Endothelial cell of umbilical vein (primary cell): ENCODE measurements around the gene RYR1. TPM values are rescaled to one million over a fixed set of nuclear protein-coding genes. Genes with fewer than 3 reads are reported as not detected.

Experiments used
- BruUV-seq: library from RNA; stranded (reverse); fragments of 400-500 nt; replicated peaks from 2 replicates; lab custom pipeline; 2021; lab: Mats Ljungman, UMichigan
- CTCF ChIA-PET: fragments of 300-600, 350-600 bp; sonication (Branson Sonifier 250); formaldehyde crosslinking; loops from one replicate; lab custom pipeline; 2021; ENCODE audit warnings: antibody characterized with exemption, inconsistent platforms; lab: Charles Lee
- POLR2A ChIA-PET: fragments of 300-600, 350-600 bp; sonication (Branson Sonifier 250); formaldehyde crosslinking; loops from one replicate; lab custom pipeline; 2021; ENCODE audit warnings: antibody characterized with exemption, inconsistent platforms; lab: Charles Lee
- DNase-seq: peaks from one replicate; pipeline ENCODE4 v3.0.0-alpha.2; 2011; ENCODE audit warnings: low read depth, low spot score
- FAIRE-seq: peaks from 2 replicates; lab custom pipeline; 2011; peaks lifted over from hg19 to GRCh38; lab: Jason Lieb, UNC
- H2AFZ ChIP-seq: 2 replicates; pipeline ENCODE4 v1.6.0; 2012; ENCODE audit warnings: low read depth, low read length, control low read depth, inconsistent platforms
- H3K27ac ChIP-seq: 2 replicates; pipeline ENCODE4 v1.5.1; 2011; ENCODE audit warnings: low read depth, mild to moderate bottlenecking, control low read depth, low read length, moderate library complexity; ENCODE audit not compliant: insufficient read depth
- H3K27me3 ChIP-seq, 2 experiments: 2 replicates each; pipeline versions ENCODE4 v1.6.0 to v1.6.1; 2011; ENCODE audit warnings: low read length in 2 of 2, mixed read lengths in 1 of 2; ENCODE audit not compliant: control insufficient read depth in 2 of 2, insufficient read depth in 2 of 2
- H3K36me3 ChIP-seq, 2 experiments: 2 replicates in 1 of 2; 3 replicates in 1 of 2; pipeline ENCODE4 v1.5.1; 2011; ENCODE audit warnings: low read length in 2 of 2, mild to moderate bottlenecking in 1 of 2, moderate library complexity in 1 of 2; ENCODE audit not compliant: control insufficient read depth in 2 of 2, insufficient read depth in 2 of 2; ENCODE audit errors: extremely low read depth in 1 of 2
- H3K4me1 ChIP-seq: 3 replicates; pipeline ENCODE4 v1.5.1; 2011; ENCODE audit warnings: mild to moderate bottlenecking, low read length; ENCODE audit not compliant: control insufficient read depth, insufficient read depth; ENCODE audit errors: extremely low read depth
- H3K4me2 ChIP-seq: 2 replicates; pipeline ENCODE4 v1.6.1; 2011; ENCODE audit warnings: low read length, control low read depth, mixed read lengths; ENCODE audit not compliant: insufficient read depth
- H3K4me3 ChIP-seq, 3 experiments: fragments of 200-600 bp in 1 of 3; sonication (generic), shearing (Covaris generic) in 1 of 3; replicated peaks in 1 of 3; 2 replicates each; pipeline ENCODE4 v1.5.1; 2011 to 2016; ENCODE audit warnings: control low read depth in 3 of 3, low read length in 3 of 3, mild to moderate bottlenecking in 2 of 3, inconsistent platforms in 1 of 3, low read depth in 1 of 3, moderate library complexity in 1 of 3; ENCODE audit not compliant: insufficient read depth in 1 of 3
- H3K79me2 ChIP-seq: 2 replicates; pipeline ENCODE4 v1.6.0; 2012; ENCODE audit warnings: low read length, inconsistent platforms; ENCODE audit not compliant: control insufficient read depth, insufficient read depth
- H3K9ac ChIP-seq: replicated peaks from 2 replicates; pipeline ENCODE3; 2011; ENCODE audit warnings: low read length, control low read depth; ENCODE audit not compliant: insufficient read depth; ENCODE audit errors: extremely low read depth
- H3K9me1 ChIP-seq: replicated peaks from 3 replicates; pipeline ENCODE4 v1.6.0; 2011; ENCODE audit warnings: mild to moderate bottlenecking, low read length; ENCODE audit not compliant: control insufficient read depth, insufficient read depth; ENCODE audit errors: extremely low read depth
- H3K9me3 ChIP-seq: replicated peaks from 2 replicates; pipeline ENCODE4 v1.5.1; 2012; ENCODE audit warnings: low read length, inconsistent platforms; ENCODE audit not compliant: control insufficient read depth, insufficient read depth
- H4K20me1 ChIP-seq: replicated peaks from 2 replicates; pipeline ENCODE3; 2011; ENCODE audit warnings: mild to moderate bottlenecking, low read length; ENCODE audit not compliant: control insufficient read depth, insufficient read depth; ENCODE audit errors: extremely low read depth
- EZH2 ChIP-seq: IDR thresholded peaks from 2 replicates; pipeline ENCODE4 v1.6.1; 2012; ENCODE audit warnings: borderline replicate concordance, low read depth, mild to moderate bottlenecking, moderate library complexity, low read length, inconsistent platforms; ENCODE audit not compliant: severe bottlenecking
- FOS ChIP-seq: IDR thresholded peaks from 2 replicates; pipeline ENCODE4 v1.6.1; 2011; ENCODE audit warnings: mild to moderate bottlenecking, low read length, moderate library complexity, borderline replicate concordance; ENCODE audit not compliant: insufficient read depth
- GATA2 ChIP-seq: IDR thresholded peaks from 2 replicates; pipeline ENCODE4 v1.7.0; 2011; ENCODE audit warnings: low read depth, mild to moderate bottlenecking, moderate library complexity, mixed read lengths, low read length; ENCODE audit not compliant: insufficient read length, insufficient read depth
- JUN ChIP-seq: IDR thresholded peaks from 2 replicates; pipeline ENCODE4 v1.6.1; 2011; ENCODE audit warnings: borderline replicate concordance, low read depth; ENCODE audit not compliant: insufficient read length, insufficient read depth
- MYC ChIP-seq: IDR thresholded peaks from one replicate; pipeline ENCODE4 v1.6.1; 2011; ENCODE audit warnings: mild to moderate bottlenecking, low read depth, low read length
- POLR2A ChIP-seq: IDR thresholded peaks from 2 replicates; pipeline ENCODE4 v1.6.1; 2012; ENCODE audit warnings: low read depth, mild to moderate bottlenecking, control low read depth, low read length
- POLR2AphosphoS5 ChIP-seq: IDR thresholded peaks from 2 replicates; pipeline ENCODE4 v1.6.1; 2012; ENCODE audit warnings: low read depth, mild to moderate bottlenecking, control low read depth, low read length, moderate library complexity; ENCODE audit not compliant: insufficient read depth
- dilution Hi-C: fragments of 300-500 bp; cut with MboI; formaldehyde crosslinking; loops from one replicate; pipeline ENCODE4 v1.15.0; 2019; ENCODE audit warnings: low sequenced_read_pairs; ENCODE audit not compliant: extremely low pct_ligation_motif_present
- intact Hi-C: fragments of 100-400 bp; cut with micrococcal nuclease; formaldehyde crosslinking; loops from one replicate; pipeline ENCODE4 v1.10.0; 2022
- polyA plus RNA-seq, 4 experiments: library from polyadenylated mRNA; depleted of rRNA in 3 of 4; stranded (reverse) in 3 of 4; unstranded in 1 of 4; fragments of >200 nt; gene quantifications; 2 replicates each; pipeline versions ENCODE4 v1.2.1 to v1.2.3, GENCODE V29; 2011 to 2012; ENCODE audit warnings: missing spikeins in 1 of 4
- total RNA-seq: library from RNA; stranded (reverse); gene quantifications from 2 replicates; pipeline ENCODE4 v1.2.3, GENCODE V29; 2021
- TF ChIP-seq, protein P1 (sequence below), 2 donors: IDR thresholded peaks; 1 replicate in 1 of 2; 2 replicates in 1 of 2; pipeline ENCODE4 v1.5.1; 2011; ENCODE audit warnings: low read length in 2 of 2, mild to moderate bottlenecking in 2 of 2, moderate library complexity in 2 of 2, control low read depth in 1 of 2, inconsistent platforms in 1 of 2, low read depth in 1 of 2; ENCODE audit not compliant: insufficient read depth in 1 of 2; ENCODE audit errors: extremely low read depth in 1 of 2
- TF ChIP-seq, protein P2 (sequence below): IDR thresholded peaks from 2 replicates; pipeline ENCODE4 v1.6.1; 2011; ENCODE audit not compliant: insufficient read depth, insufficient read length

RYR1 gene
- total and polyA plus RNA-seq, 2 donors (not counting 3 experiments of a cell fraction or from before 2014, with no cell fraction given), result under 0.01 to 0.02 TPM

DNA sequence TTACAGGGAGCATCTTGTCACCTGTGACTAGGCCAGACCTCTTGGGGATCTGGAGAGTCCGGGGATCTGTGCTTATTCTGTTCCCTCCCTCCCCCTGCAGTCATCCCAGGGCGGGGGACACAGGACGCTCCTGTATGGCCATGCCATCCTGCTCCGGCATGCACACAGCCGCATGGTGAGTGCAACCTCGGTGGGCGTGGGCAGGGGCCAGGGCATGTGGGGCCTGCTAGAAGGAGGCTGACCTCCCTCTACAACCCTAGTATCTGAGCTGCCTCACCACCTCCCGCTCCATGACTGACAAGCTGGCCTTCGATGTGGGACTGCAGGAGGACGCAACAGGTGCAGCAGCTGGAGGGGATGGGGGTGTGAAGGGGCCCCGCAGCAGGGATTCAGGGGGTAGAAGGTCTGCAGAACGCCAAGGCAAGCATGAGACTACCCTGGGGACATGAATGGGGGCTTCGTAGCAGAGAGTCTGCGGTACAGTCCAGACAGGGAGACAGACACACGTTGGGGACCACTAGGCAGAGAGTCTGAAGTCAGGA lies 10.0 kb downstream of the RYR1 start:
- no peaks in the 10 kb centered on the region for H3K9me1 ChIP-seq
- no peaks in the 10 kb centered on the region for H3K36me3 ChIP-seq
- POLR2A ChIA-PET, result no interaction called here
- H3K4me3 ChIP-seq, result no peak overlapping the region
- TF ChIP-seq, protein P1, sequence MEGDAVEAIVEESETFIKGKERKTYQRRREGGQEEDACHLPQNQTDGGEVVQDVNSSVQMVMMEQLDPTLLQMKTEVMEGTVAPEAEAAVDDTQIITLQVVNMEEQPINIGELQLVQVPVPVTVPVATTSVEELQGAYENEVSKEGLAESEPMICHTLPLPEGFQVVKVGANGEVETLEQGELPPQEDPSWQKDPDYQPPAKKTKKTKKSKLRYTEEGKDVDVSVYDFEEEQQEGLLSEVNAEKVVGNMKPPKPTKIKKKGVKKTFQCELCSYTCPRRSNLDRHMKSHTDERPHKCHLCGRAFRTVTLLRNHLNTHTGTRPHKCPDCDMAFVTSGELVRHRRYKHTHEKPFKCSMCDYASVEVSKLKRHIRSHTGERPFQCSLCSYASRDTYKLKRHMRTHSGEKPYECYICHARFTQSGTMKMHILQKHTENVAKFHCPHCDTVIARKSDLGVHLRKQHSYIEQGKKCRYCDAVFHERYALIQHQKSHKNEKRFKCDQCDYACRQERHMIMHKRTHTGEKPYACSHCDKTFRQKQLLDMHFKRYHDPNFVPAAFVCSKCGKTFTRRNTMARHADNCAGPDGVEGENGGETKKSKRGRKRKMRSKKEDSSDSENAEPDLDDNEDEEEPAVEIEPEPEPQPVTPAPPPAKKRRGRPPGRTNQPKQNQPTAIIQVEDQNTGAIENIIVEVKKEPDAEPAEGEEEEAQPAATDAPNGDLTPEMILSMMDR (IDR thresholded peaks at IDR 0.05; ENCODE audit: extremely low read depth in 1 of 2, insufficient read depth in 1 of 2, low read depth in 1 of 2, low read length in 2 of 2), result no peak
- no peak for TF ChIP-seq POLR2A
- TF ChIP-seq, protein P2, sequence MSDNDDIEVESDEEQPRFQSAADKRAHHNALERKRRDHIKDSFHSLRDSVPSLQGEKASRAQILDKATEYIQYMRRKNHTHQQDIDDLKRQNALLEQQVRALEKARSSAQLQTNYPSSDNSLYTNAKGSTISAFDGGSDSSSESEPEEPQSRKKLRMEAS, result no peak
- no peak for TF ChIP-seq MYC
- no peak for TF ChIP-seq FOS
- no peak for TF ChIP-seq JUN
- no peak for TF ChIP-seq EZH2
- TF ChIP-seq POLR2AphosphoS5, result no peak
- no peak for TF ChIP-seq GATA2
- H3K9me3 ChIP-seq, result no peaks in the 10 kb centered on the region
- FAIRE-seq (no peak), DNase-seq (no peak)
- H3K4me1 ChIP-seq, result no peaks in the 10 kb centered on the region
- H3K79me2 ChIP-seq, result no peaks in the 10 kb centered on the region
- intact Hi-C loops, result no loop called here
- no peaks in the 10 kb centered on the region for H3K27me3 ChIP-seq
- no peak overlapping the region for H2AFZ ChIP-seq
- dilution Hi-C loops, result no loop called here
- H3K9ac ChIP-seq, result no peak overlapping the region
- BruUV-seq, result no TSS peak
- H3K4me2 ChIP-seq, result no peak overlapping the region
- H4K20me1 ChIP-seq, result no peaks in the 10 kb centered on the region
- CTCF ChIA-PET, result no interaction called here
- no peak overlapping the region for H3K27ac ChIP-seq
